ENCODE results near the gene HPX.

HPX gene

GRCh38 chr11:6391537-6392134 lies 49.2 kb downstream of the HPX start:
- no peak for DNase-seq (ENCODE audit: low read depth in 2 of 2)

GRCh38 chr11:6390718-6391469 lies 49.9 kb downstream of the HPX start:
- no peak for DNase-seq (ENCODE audit: low read depth in 2 of 2)

GRCh38 chr11:6389905-6390717 lies 50.7 kb downstream of the HPX start, which contains the start of gene SMPD1:
SMPD1 (plus strand) TSS chr11:6390474; CDS start chr11:6390599, 125 bp downstream.
- peak; percentile 87 to 92 for DNase-seq (ENCODE audit: low read depth in 2 of 2)

GRCh38 chr11:6388748-6389147 lies 52.0 kb downstream of the HPX start:
- DNase-seq (ENCODE audit: low read depth in 2 of 2), result no peak

- no peak for DNase-seq (ENCODE audit: low read depth in 2 of 2)
These were observed 52.8 kb downstream of the HPX start for GRCh38 chr11:6387811-6388599.

- DNase-seq (ENCODE audit: low read depth in 2 of 2), result no peak
These were observed 55.6 kb downstream of the HPX start for GRCh38 chr11:6385046-6385777.

Measured in activated CD4-positive, alpha-beta T cell treated with anti-CD3 and anti-CD28 coated beads for 24 hours (primary cell).